Measurements from ENCODE around the gene CYP11A1. TPM values are rescaled to one million over a fixed set of nuclear protein-coding genes. Genes with fewer than 3 reads are reported as not detected.
A peak's percentile ranks its signal among the peaks of the same experiment; 100 is the strongest.

The CYP11A1 gene
- polyA plus RNA-seq, 2 of the 4 experiments (the other 2 are of a cell fraction): 0.06 TPM; not detected in 1

DNA sequence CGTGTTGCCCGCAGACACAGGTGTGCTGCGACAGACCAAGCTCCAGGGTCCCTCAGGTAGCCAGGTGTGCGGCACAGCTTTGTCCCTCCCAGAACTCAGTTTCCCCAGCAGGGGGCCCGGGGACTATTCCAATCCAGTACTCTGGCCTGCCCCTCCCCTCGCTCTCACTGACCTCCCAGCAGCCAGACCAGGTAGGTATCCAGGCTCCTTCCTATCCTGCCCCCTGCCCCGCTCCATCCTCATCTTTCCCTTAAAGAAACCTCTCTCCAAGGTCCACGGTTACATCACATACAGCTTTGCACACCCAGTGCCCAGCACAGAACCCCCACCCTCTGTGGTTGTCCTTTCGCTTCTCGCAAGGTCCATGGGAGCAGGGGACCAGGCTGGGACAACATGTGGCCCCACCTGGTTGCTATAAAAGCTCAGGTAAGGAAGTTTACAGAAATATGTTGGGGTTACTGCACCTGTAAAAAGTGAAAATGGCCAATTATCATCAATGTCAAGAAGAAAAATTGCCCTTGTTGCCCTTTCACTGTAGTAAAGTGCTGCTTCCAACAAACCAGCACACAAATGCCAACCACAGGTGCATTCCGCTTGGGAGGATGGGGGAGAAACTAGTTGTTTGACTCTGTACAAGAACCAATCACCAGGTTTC is 7.3 kb upstream of the CYP11A1 start:
- ChIA-PET POLR2A (no interaction called here), CTCF (interaction anchor here (0.6 to 23.0 kb wide), 24 partner anchors 10 to 315 kb away, joined by 3 to 681 read pairs (median 3); partner anchors contain the start of gene SEMA7A)
- no peak for FAIRE-seq
- H3K9me3 ChIP-seq: no peaks in the 10 kb centered on the region
- H3K4me2 ChIP-seq: peak overlapping the region; percentile 87
- peak overlapping the region; percentile 44 for H3K4me3 ChIP-seq
- TF ChIP-seq CEBPB (IDR thresholded peaks at IDR 0.05) (no peak), EHMT2 (IDR thresholded peaks at IDR 0.05; ENCODE audit: low read depth) (no peak), FOXS1 (CRISPR knock-in tag; IDR thresholded peaks at IDR 0.05) (no peak), JUNB (IDR thresholded peaks at IDR 0.05) (no peak), TP53 (CRISPR knock-in tag; IDR thresholded peaks at IDR 0.05) (no peak), KDM5A (IDR thresholded peaks at IDR 0.05) (no peak), EP300 (IDR thresholded peaks at IDR 0.05) (no peak), ZNF302 (CRISPR knock-in tag; IDR thresholded peaks at IDR 0.05) (no peak), RAD21 (conservative IDR thresholded peaks at IDR 0.05 in 1 of 2, IDR thresholded peaks at IDR 0.05 in 1 of 2) (no peak), PHF8 (IDR thresholded peaks at IDR 0.05; ENCODE audit: borderline replicate concordance, low read depth) (no peak), FOSB (CRISPR knock-in tag; IDR thresholded peaks at IDR 0.05) (no peak), HOXB5 (CRISPR knock-in tag; IDR thresholded peaks at IDR 0.05) (no peak), TFCP2L1 (CRISPR knock-in tag; IDR thresholded peaks at IDR 0.05) (no peak), POLR2AphosphoS2 (conservative IDR thresholded peaks at IDR 0.05; ENCODE audit: low read length) (no peak), SREBF2 (IDR thresholded peaks at IDR 0.05) (no peak)
- TF ChIP-seq, protein P1, sequence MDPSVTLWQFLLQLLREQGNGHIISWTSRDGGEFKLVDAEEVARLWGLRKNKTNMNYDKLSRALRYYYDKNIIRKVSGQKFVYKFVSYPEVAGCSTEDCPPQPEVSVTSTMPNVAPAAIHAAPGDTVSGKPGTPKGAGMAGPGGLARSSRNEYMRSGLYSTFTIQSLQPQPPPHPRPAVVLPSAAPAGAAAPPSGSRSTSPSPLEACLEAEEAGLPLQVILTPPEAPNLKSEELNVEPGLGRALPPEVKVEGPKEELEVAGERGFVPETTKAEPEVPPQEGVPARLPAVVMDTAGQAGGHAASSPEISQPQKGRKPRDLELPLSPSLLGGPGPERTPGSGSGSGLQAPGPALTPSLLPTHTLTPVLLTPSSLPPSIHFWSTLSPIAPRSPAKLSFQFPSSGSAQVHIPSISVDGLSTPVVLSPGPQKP (IDR thresholded peaks at IDR 0.05; ENCODE audit: low read depth, low read length): no peak
- TF ChIP-seq, protein P2, sequence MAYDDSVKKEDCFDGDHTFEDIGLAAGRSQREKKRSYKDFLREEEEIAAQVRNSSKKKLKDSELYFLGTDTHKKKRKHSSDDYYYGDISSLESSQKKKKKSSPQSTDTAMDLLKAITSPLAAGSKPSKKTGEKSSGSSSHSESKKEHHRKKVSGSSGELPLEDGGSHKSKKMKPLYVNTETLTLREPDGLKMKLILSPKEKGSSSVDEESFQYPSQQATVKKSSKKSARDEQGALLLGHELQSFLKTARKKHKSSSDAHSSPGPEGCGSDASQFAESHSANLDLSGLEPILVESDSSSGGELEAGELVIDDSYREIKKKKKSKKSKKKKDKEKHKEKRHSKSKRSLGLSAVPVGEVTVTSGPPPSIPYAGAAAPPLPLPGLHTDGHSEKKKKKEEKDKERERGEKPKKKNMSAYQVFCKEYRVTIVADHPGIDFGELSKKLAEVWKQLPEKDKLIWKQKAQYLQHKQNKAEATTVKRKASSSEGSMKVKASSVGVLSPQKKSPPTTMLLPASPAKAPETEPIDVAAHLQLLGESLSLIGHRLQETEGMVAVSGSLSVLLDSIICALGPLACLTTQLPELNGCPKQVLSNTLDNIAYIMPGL (CRISPR knock-in tag; IDR thresholded peaks at IDR 0.05; ENCODE audit: borderline replicate concordance): no peak
- TF ChIP-seq, protein P3, sequence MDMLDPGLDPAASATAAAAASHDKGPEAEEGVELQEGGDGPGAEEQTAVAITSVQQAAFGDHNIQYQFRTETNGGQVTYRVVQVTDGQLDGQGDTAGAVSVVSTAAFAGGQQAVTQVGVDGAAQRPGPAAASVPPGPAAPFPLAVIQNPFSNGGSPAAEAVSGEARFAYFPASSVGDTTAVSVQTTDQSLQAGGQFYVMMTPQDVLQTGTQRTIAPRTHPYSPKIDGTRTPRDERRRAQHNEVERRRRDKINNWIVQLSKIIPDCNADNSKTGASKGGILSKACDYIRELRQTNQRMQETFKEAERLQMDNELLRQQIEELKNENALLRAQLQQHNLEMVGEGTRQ (IDR thresholded peaks at IDR 0.05): no peak
- TF ChIP-seq, protein P4, sequence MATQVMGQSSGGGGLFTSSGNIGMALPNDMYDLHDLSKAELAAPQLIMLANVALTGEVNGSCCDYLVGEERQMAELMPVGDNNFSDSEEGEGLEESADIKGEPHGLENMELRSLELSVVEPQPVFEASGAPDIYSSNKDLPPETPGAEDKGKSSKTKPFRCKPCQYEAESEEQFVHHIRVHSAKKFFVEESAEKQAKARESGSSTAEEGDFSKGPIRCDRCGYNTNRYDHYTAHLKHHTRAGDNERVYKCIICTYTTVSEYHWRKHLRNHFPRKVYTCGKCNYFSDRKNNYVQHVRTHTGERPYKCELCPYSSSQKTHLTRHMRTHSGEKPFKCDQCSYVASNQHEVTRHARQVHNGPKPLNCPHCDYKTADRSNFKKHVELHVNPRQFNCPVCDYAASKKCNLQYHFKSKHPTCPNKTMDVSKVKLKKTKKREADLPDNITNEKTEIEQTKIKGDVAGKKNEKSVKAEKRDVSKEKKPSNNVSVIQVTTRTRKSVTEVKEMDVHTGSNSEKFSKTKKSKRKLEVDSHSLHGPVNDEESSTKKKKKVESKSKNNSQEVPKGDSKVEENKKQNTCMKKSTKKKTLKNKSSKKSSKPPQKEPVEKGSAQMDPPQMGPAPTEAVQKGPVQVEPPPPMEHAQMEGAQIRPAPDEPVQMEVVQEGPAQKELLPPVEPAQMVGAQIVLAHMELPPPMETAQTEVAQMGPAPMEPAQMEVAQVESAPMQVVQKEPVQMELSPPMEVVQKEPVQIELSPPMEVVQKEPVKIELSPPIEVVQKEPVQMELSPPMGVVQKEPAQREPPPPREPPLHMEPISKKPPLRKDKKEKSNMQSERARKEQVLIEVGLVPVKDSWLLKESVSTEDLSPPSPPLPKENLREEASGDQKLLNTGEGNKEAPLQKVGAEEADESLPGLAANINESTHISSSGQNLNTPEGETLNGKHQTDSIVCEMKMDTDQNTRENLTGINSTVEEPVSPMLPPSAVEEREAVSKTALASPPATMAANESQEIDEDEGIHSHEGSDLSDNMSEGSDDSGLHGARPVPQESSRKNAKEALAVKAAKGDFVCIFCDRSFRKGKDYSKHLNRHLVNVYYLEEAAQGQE (IDR thresholded peaks at IDR 0.05): no peak
- no peak for DNase-seq (ENCODE audit: low read depth in 1 of 2, low spot score in 1 of 2)
- peak overlapping the region in 1 of 2 experiments; percentile 89; a peak in 2 of 6 replicates for H3K27ac ChIP-seq
- 26% methylated on average over 8 of the region's 11 CpGs for WGBS (ENCODE audit: missing lambda C conversion rate)
- H3K4me1 ChIP-seq: peaks cover 7% of the 10 kb centered on the region
- ATAC-seq: peak in 1 of 2 experiments; percentile 3; a peak in 3 of 6 replicates
